HepG2 (cell line): ENCODE results near the gene HYLS1. TPM values are rescaled to one million over a fixed set of nuclear protein-coding genes. Genes with fewer than 3 reads are reported as not detected.
A peak's percentile ranks its signal among the peaks of the same experiment; 100 is the strongest.

Experiments
- ATAC-seq: fragments of 200-7000 bp; cut with Tn5 transposase; 3 replicates; pipeline ENCODE4 v1.9.1; 2020; ENCODE audit warnings: mild to moderate bottlenecking, moderate library complexity
- BruUV-seq: library from RNA; stranded (reverse); fragments of 400-500 nt; replicated peaks from 2 replicates; lab custom pipeline; 2021; lab: Mats Ljungman, UMichigan
- CTCF ChIA-PET: fragments of 300-600 bp; formaldehyde crosslinking; extraction: SDS; loops from one replicate; lab custom pipeline; 2021; ENCODE audit warnings: low total read pairs, inconsistent platforms, low intra/inter-chr PET ratio; lab: Yijun Ruan, JAX
- POLR2A ChIA-PET: fragments of 350-600 bp; sonication (Branson Sonifier 250); formaldehyde crosslinking; loops from one replicate; lab custom pipeline; 2020; ENCODE audit warnings: antibody characterized with exemption, inconsistent platforms; lab: Yijun Ruan, JAX
- DNase-seq: peaks from one replicate; pipeline ENCODE4 v3.0.0-alpha.2; 2015; ENCODE audit warnings: low spot score
- FAIRE-seq: peaks from 3 replicates; lab custom pipeline; 2011; peaks lifted over from hg19 to GRCh38; lab: Jason Lieb, UNC
- H2AFZ ChIP-seq: one replicate; pipeline ENCODE4 v1.6.1; 2011; ENCODE audit warnings: low read length, inconsistent platforms
- H3K27ac ChIP-seq: fragments of 300-600 bp; 3 replicates; pipeline ENCODE4 v1.8.0; 2011; ENCODE audit warnings: mixed run types, mild to moderate bottlenecking, mixed read lengths, low read length, inconsistent platforms; ENCODE audit not compliant: insufficient read depth; ENCODE audit errors: extremely low read length
- H3K27me3 ChIP-seq, 2 experiments: fragments of 200-600 bp in 1 of 2; 2 replicates in 1 of 2; 3 replicates in 1 of 2; pipeline versions ENCODE4 v1.6.0 to v1.8.0; 2011; ENCODE audit warnings: low read length in 2 of 2, mild to moderate bottlenecking in 2 of 2, moderate library complexity in 2 of 2, inconsistent platforms in 1 of 2; ENCODE audit not compliant: insufficient read depth in 2 of 2, control insufficient read depth in 1 of 2
- H3K36me3 ChIP-seq, 2 experiments: fragments of 200-600 bp in 1 of 2; replicated peaks in 1 of 2; 2 replicates in 1 of 2; 3 replicates in 1 of 2; pipeline versions ENCODE4 v1.5.1 to v1.8.0; 2011; ENCODE audit warnings: low read length in 2 of 2, inconsistent platforms in 1 of 2; ENCODE audit not compliant: insufficient read depth in 2 of 2, control insufficient read depth in 1 of 2
- H3K4me1 ChIP-seq: 2 replicates; pipeline ENCODE4 v1.5.1; 2012; ENCODE audit warnings: low read length, inconsistent platforms; ENCODE audit not compliant: insufficient read depth
- H3K4me2 ChIP-seq: 2 replicates; pipeline ENCODE4 v1.6.0; 2011; ENCODE audit warnings: low read depth, low read length, inconsistent platforms
- H3K4me3 ChIP-seq, 3 experiments: fragments of 200-600 bp in 1 of 3; sonication (generic), shearing (Covaris generic) in 1 of 3; replicated peaks in 1 of 3; 2 replicates each; pipeline ENCODE4 v1.5.1; 2011 to 2016; ENCODE audit warnings: low read length in 3 of 3, inconsistent platforms in 2 of 3, low read depth in 2 of 3, mild to moderate bottlenecking in 2 of 3, control low read depth in 1 of 3, mixed read lengths in 1 of 3; ENCODE audit not compliant: insufficient read depth in 1 of 3
- H3K79me2 ChIP-seq: one replicate; pipeline ENCODE4 v1.6.1; 2011; ENCODE audit warnings: low read length, inconsistent platforms; ENCODE audit not compliant: insufficient read depth
- H3K9ac ChIP-seq: 2 replicates; pipeline ENCODE4 v1.6.0; 2011; ENCODE audit warnings: mild to moderate bottlenecking, low read depth, low read length, inconsistent platforms; ENCODE audit not compliant: insufficient read depth
- H3K9me3 ChIP-seq: 2 replicates; pipeline ENCODE4 v1.5.1; 2012; ENCODE audit warnings: mild to moderate bottlenecking, low read length
- H4K20me1 ChIP-seq: 2 replicates; pipeline ENCODE4 v1.6.0; 2011; ENCODE audit warnings: inconsistent platforms, mild to moderate bottlenecking, low read length, moderate library complexity; ENCODE audit not compliant: insufficient read depth
- CBFB ChIP-seq: sonication (generic); formaldehyde crosslinking; IDR thresholded peaks from 2 replicates; pipeline ENCODE4 v1.4.0; 2020; ENCODE audit warnings: missing genetic modification reagents
- FOSL2 ChIP-seq: sonication (generic); formaldehyde crosslinking; IDR thresholded peaks from 2 replicates; pipeline ENCODE4 v1.4.0; 2020; ENCODE audit warnings: missing genetic modification reagents
- MIXL1 ChIP-seq: IDR thresholded peaks from 2 replicates; pipeline ENCODE4 v1.6.1; 2016
- NFRKB ChIP-seq: fragments of 450-650 bp; IDR thresholded peaks from 2 replicates; pipeline ENCODE4 v1.6.1; 2017
- SALL1 ChIP-seq: sonication (generic); formaldehyde crosslinking; IDR thresholded peaks from 2 replicates; pipeline ENCODE4 v1.8.0; 2022; ENCODE audit warnings: mild to moderate bottlenecking, missing genetic modification reagents
- SAP130 ChIP-seq: IDR thresholded peaks from 2 replicates; pipeline ENCODE4 v1.6.1; 2016; ENCODE audit warnings: low read depth
- SRF ChIP-seq: IDR thresholded peaks from 2 replicates; pipeline ENCODE4 v1.6.1; 2011; ENCODE audit warnings: mild to moderate bottlenecking, low read depth, low read length, moderate library complexity
- TAF1 ChIP-seq: sonication (generic); formaldehyde crosslinking; IDR thresholded peaks from 2 replicates; pipeline ENCODE4 v1.4.0; 2020; ENCODE audit warnings: missing genetic modification reagents
- TBX2 ChIP-seq: sonication (generic); formaldehyde crosslinking; IDR thresholded peaks from 2 replicates; pipeline ENCODE4 v1.5.0; 2020; ENCODE audit warnings: missing genetic modification reagents, mild to moderate bottlenecking, borderline replicate concordance
- ZNF331 ChIP-seq: sonication (generic); formaldehyde crosslinking; IDR thresholded peaks from 2 replicates; pipeline ENCODE4 v1.4.0; 2020; ENCODE audit warnings: missing genetic modification reagents
- ZNF670 ChIP-seq: sonication (generic); formaldehyde crosslinking; IDR thresholded peaks from 2 replicates; pipeline ENCODE4 v1.8.0; 2022; ENCODE audit warnings: mild to moderate bottlenecking, missing genetic modification reagents, borderline replicate concordance
- WGBS: methylation state at CpG from one replicate; pipeline ENCODE4 v1.1.6; 2017; ENCODE audit warnings: low lambda C conversion rate; 5-methylcytosine and 5-hydroxymethylcytosine counted together
- in situ Hi-C: cut with HindIII; loops from 2 replicates; pipeline ENCODE4 v1.10.0; 2017; ENCODE audit warnings: low pct_unique_long_range_greater_than_20kb; ENCODE audit not compliant: extremely low pct_ligation_motif_present
- intact Hi-C: fragments of 100-400 bp; cut with micrococcal nuclease; formaldehyde crosslinking; loops from one replicate; pipeline ENCODE4 v1.10.0; 2022; ENCODE audit not compliant: unreplicated experiment
- polyA plus RNA-seq, 8 experiments: library from polyadenylated mRNA; depleted of rRNA in 3 of 8; stranded (reverse) in 7 of 8; unstranded in 1 of 8; fragments of >200 nt; fragmentation: Illumina TruSeq in 4 of 8; extraction: Trizol in 4 of 8; gene quantifications; 2 replicates each; pipeline versions ENCODE4 v1.2.1 to v1.2.3, GENCODE V29; 2011 to 2016; ENCODE audit warnings: low read depth in 4 of 8, missing spikeins in 1 of 8, mixed read lengths in 1 of 8; ENCODE audit not compliant: insufficient read depth in 1 of 8
- total RNA-seq, 5 experiments: library from RNA; depleted of rRNA; stranded (reverse); fragments of >200 nt; fragmentation: Illumina TruSeq; extraction: Trizol; gene quantifications; 2 replicates each; pipeline ENCODE4 v1.2.3, GENCODE V29; 2016; ENCODE audit warnings: low read depth in 1 of 5
- TF ChIP-seq, protein P1 (sequence below): sonication (generic); formaldehyde crosslinking; IDR thresholded peaks from 2 replicates; pipeline ENCODE4 v1.5.1; 2020; ENCODE audit warnings: mild to moderate bottlenecking, moderate library complexity, missing genetic modification reagents
- TF ChIP-seq, protein P2 (sequence below), 2 experiments: sonication (generic) in 1 of 2; formaldehyde crosslinking in 1 of 2; IDR thresholded peaks; 2 replicates each; pipeline versions ENCODE4 v1.4.0 to v1.6.1; 2016 to 2020; ENCODE audit warnings: borderline replicate concordance in 1 of 2, low read depth in 1 of 2, mild to moderate bottlenecking in 1 of 2, missing genetic modification reagents in 1 of 2

The HYLS1 gene
- total and polyA plus RNA-seq, 2 of the 13 experiments (the other 11 are each of a cell fraction or from before 2014, with no cell fraction given) = 1.3 to 3.8 TPM

DNA sequence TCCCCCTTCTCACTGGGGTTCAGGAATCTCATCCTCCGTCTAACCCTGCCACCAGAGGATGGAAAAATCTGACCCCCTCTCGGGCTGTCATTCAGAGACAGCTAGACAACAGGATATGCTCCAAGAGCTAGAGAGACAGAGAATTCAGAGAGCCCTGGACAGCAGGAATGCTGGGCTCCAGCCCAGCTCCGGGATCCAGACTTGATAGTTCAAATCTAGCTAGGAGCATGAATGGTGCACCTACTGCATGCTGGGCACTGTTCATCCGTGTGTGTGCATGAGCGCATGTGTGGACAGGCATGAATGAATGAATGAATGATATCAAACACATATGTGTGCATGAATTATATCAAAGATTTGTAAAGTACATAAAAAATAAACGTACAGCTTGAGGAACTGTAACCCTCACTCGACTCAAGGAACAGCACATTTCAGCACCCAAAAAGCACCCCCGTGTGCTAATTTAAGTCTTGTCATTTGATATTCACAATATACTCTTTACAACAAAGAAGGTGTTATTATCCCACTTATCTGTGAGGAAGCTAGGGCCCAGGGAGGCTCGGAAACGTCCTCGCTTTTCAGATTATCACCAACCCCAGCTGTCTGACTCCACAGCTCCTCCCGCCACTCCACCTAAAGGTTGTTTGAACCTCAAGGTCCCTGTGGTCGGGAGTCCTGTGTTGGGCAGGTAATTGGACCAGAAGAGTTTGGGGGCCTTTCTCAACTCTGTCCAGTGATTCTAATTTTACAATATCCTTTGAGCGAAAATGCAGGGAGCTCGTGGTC is 57.7 kb downstream of the HYLS1 start (continued):
- TF ChIP-seq ZNF331 (CRISPR knock-in tag) (no peak), SRF (no peak)

DNA sequence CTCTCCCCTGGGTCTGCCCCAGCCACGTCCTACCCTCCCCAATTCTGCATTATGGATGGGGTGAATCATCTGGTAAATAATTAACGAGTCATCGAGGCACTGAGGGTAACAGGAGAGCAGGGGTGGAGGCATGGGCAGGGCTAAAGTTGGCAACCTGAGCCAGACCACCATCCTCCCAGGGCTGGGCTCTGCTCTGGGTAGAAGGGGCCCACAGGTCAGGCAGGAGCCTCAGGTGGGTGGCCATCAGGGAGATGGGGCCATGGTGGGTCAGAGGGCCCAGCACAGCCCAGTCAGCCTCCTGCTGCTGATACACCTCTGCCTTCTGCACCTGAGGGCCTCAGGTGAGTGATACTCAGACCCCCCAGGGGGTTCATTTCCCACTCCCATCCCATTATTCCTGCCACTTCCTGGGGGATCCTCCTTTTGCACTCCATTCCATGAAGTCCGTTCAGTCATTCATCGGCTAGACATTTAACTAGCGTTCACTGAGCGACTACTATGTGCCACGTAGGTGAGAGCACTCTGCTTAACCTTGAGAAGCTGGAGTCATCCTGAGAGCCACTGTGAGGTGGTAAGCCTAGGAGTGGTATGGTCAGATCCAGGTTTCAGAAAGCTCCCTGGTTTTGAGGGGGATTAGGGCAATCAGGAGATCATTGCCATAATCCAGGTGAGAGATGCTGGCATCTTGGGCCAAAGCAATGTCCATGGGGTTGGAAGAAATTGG is 58.5 kb downstream of the HYLS1 start, which contains the start of gene VSIG10L2:
VSIG10L2 (plus strand) TSS at position 248 of the 724 bp plus-strand sequence; CDS start at position 260, 12 bp downstream.
- no peak for FAIRE-seq
- Histone ChIP-seq H3K4me2 (peak within 1 kb of the TSS; percentile 56), H4K20me1 (no peaks in the 10 kb centered on the region), H3K4me1 (peaks cover 68% of the 10 kb centered on the region), H3K9ac (no peak within 1 kb of the TSS), H3K4me3 (peak within 1 kb of the TSS in 1 of 3 experiments; percentile 41; a peak in 1 of 6 replicates), H3K27me3 (peaks cover 0 to 3% of the 10 kb centered on the region in 2 experiments; a peak in 1 of 5 replicates), H3K27ac (no peak within 1 kb of the TSS), H2AFZ (no peak within 1 kb of the TSS), H3K79me2 (no peaks in the 10 kb centered on the region), H3K9me3 (no peaks in the 10 kb centered on the region), H3K36me3 (no peaks in the 10 kb centered on the region)
- ChIA-PET POLR2A (interaction anchor here (1.4 kb wide), 1 partner anchor 241 kb away, joined by 4 read pairs; no protein-coding TSS in a partner anchor), CTCF (no interaction called here)
- ATAC-seq = no peak
- no TSS peak for BruUV-seq
- DNase-seq = no peak
- intact Hi-C loops (no loop called here), in situ Hi-C loops (no loop called here)
- WGBS = 78% methylated on average over 6 of the region's 8 CpGs
- TF ChIP-seq, protein P1, sequence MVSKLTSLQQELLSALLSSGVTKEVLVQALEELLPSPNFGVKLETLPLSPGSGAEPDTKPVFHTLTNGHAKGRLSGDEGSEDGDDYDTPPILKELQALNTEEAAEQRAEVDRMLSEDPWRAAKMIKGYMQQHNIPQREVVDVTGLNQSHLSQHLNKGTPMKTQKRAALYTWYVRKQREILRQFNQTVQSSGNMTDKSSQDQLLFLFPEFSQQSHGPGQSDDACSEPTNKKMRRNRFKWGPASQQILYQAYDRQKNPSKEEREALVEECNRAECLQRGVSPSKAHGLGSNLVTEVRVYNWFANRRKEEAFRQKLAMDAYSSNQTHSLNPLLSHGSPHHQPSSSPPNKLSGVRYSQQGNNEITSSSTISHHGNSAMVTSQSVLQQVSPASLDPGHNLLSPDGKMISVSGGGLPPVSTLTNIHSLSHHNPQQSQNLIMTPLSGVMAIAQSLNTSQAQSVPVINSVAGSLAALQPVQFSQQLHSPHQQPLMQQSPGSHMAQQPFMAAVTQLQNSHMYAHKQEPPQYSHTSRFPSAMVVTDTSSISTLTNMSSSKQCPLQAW (CRISPR knock-in tag) = peak; percentile 66; the same call in 1 of the 2 replicates
- TF ChIP-seq FOSL2 (CRISPR knock-in tag) (peak; percentile 90), ZNF670 (CRISPR knock-in tag) (no peak), NFRKB (no peak), TAF1 (peak; percentile 24; the same call in 1 of the 2 replicates), MIXL1 (0 out of 2 replicates have a peak, but pooled peaks have one; percentile 17), CBFB (CRISPR knock-in tag) (no peak), SALL1 (CRISPR knock-in tag) (peak; percentile 15; the same call in 1 of the 2 replicates), ZNF331 (CRISPR knock-in tag) (peak; percentile 83), SAP130 (CRISPR knock-in tag) (peak; percentile 21; the same call in 1 of the 2 replicates), TBX2 (no peak)
- TF ChIP-seq, protein P2, sequence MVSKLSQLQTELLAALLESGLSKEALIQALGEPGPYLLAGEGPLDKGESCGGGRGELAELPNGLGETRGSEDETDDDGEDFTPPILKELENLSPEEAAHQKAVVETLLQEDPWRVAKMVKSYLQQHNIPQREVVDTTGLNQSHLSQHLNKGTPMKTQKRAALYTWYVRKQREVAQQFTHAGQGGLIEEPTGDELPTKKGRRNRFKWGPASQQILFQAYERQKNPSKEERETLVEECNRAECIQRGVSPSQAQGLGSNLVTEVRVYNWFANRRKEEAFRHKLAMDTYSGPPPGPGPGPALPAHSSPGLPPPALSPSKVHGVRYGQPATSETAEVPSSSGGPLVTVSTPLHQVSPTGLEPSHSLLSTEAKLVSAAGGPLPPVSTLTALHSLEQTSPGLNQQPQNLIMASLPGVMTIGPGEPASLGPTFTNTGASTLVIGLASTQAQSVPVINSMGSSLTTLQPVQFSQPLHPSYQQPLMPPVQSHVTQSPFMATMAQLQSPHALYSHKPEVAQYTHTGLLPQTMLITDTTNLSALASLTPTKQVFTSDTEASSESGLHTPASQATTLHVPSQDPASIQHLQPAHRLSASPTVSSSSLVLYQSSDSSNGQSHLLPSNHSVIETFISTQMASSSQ (IDR thresholded peaks at IDR 0.05; ENCODE audit: low read depth) = peak; percentile 85
- TF ChIP-seq, protein P2 (CRISPR knock-in tag; IDR thresholded peaks at IDR 0.05; ENCODE audit: borderline replicate concordance) = peak; percentile 63; the same call in 1 of the 2 replicates
